HCT116 (cell line): ENCODE measurements around the gene OAT. TPM values are rescaled to one million over a fixed set of nuclear protein-coding genes. Genes with fewer than 3 reads are reported as not detected.

Experiments used
- ATAC-seq: fragments of 200-7000 bp; cut with Tn5 transposase; 2 replicates; pipeline ENCODE4 v1.9.1; 2020; ENCODE audit warnings: mild to moderate bottlenecking, moderate library complexity
- BruUV-seq: library from RNA; stranded (reverse); fragments of 400-500 nt; replicated peaks from 2 replicates; lab custom pipeline; 2021; lab: Mats Ljungman, UMichigan
- CTCF ChIA-PET: fragments of 300-600 bp; sonication (Branson Sonifier 250); formaldehyde crosslinking; loops from one replicate; lab custom pipeline; 2021; ENCODE audit warnings: antibody characterized with exemption; lab: Charles Lee
- POLR2A ChIA-PET: fragments of 300-600, 350-600 bp; sonication (Branson Sonifier 250); formaldehyde crosslinking; loops from one replicate; lab custom pipeline; 2021; ENCODE audit warnings: antibody characterized with exemption; lab: Charles Lee
- RAD21 ChIA-PET, 2 experiments: fragments of 300-600 bp; sonication (Branson Sonifier 250); formaldehyde crosslinking; loops; one replicate each; lab custom pipeline; 2023; ENCODE audit warnings: low total read pairs in 2 of 2; ENCODE audit not compliant: uncharacterized antibody in 2 of 2, unreplicated experiment in 2 of 2, low non-redundant PET in 1 of 2; lab: Charles Lee
- DNase-seq: peaks from one replicate; pipeline ENCODE4 v3.0.0-alpha.2; 2010; ENCODE audit warnings: low read depth, low spot score
- H2AFZ ChIP-seq: fragments of 200-600 bp; shearing (Covaris generic), sonication (generic); 2 replicates; pipeline ENCODE4 v1.6.1; 2017; ENCODE audit warnings: low read depth, mixed run types, mixed read lengths, antibody characterized with exemption, low read length; ENCODE audit not compliant: poor library complexity, severe bottlenecking
- H3K27ac ChIP-seq: 2 replicates; pipeline ENCODE4 v1.5.1; 2012; ENCODE audit warnings: low read depth, low read length
- H3K27me3 ChIP-seq: fragments of 200-600 bp; sonication (generic); 2 replicates; pipeline ENCODE4 v1.6.1; 2016; ENCODE audit warnings: mixed run types, low read length, mixed read lengths; ENCODE audit not compliant: insufficient read depth
- H3K36me3 ChIP-seq, 2 experiments: fragments of 200-500 bp in 1 of 2; fragments of 200-600 bp in 1 of 2; sonication (Bioruptor generic) in 1 of 2; sonication (generic) in 1 of 2; 2 replicates each; pipeline versions ENCODE4 v1.5.1 to v1.6.1; 2014 to 2016; ENCODE audit warnings: low read length in 2 of 2, inconsistent platforms in 1 of 2, mixed read lengths in 1 of 2, mixed run types in 1 of 2; ENCODE audit not compliant: insufficient read depth in 2 of 2, control insufficient read depth in 1 of 2
- H3K4me1 ChIP-seq, 2 experiments: fragments of 200-600 bp in 1 of 2; sonication (generic) in 1 of 2; 2 replicates each; pipeline versions ENCODE4 v1.5.1 to v1.6.1; 2012 to 2017; ENCODE audit warnings: low read length in 2 of 2, inconsistent platforms in 1 of 2, mild to moderate bottlenecking in 1 of 2, mixed read lengths in 1 of 2, mixed run types in 1 of 2, moderate library complexity in 1 of 2; ENCODE audit not compliant: insufficient read depth in 2 of 2, control insufficient read depth in 1 of 2
- H3K4me2 ChIP-seq: fragments of 200-600 bp; sonication (generic); 2 replicates; pipeline ENCODE4 v1.6.1; 2017; ENCODE audit warnings: mixed run types, low read length, mixed read lengths
- H3K4me3 ChIP-seq, 2 experiments: fragments of 200-600 bp in 1 of 2; sonication (generic) in 1 of 2; replicated peaks in 1 of 2; 2 replicates each; pipeline ENCODE4 v1.5.1; 2011 to 2016; ENCODE audit warnings: low read length in 2 of 2, control low read depth in 1 of 2, low read depth in 1 of 2, mild to moderate bottlenecking in 1 of 2, mixed read lengths in 1 of 2, mixed run types in 1 of 2
- H3K79me2 ChIP-seq: fragments of 200-600 bp; sonication (generic); 2 replicates; pipeline ENCODE4 v1.6.1; 2017; ENCODE audit warnings: mild to moderate bottlenecking, mixed run types, low read length, moderate library complexity, mixed read lengths; ENCODE audit not compliant: insufficient read depth
- H3K9ac ChIP-seq: fragments of 200-600 bp; sonication (generic); 2 replicates; pipeline ENCODE4 v1.6.1; 2016; ENCODE audit warnings: low read length, mixed read lengths
- H3K9me2 ChIP-seq: fragments of 200-600 bp; sonication (generic), shearing (Covaris generic); 2 replicates; pipeline ENCODE4 v1.6.1; 2017; ENCODE audit warnings: mixed run types, mild to moderate bottlenecking, moderate library complexity; ENCODE audit not compliant: insufficient read depth
- H3K9me3 ChIP-seq, 2 experiments: fragments of 200-500 bp in 1 of 2; fragments of 200-600 bp in 1 of 2; sonication (Bioruptor generic) in 1 of 2; sonication (generic) in 1 of 2; 2 replicates each; pipeline ENCODE4 v1.6.1; 2014 to 2017; ENCODE audit warnings: low read length in 2 of 2, mixed read lengths in 2 of 2, inconsistent platforms in 1 of 2, low read depth in 1 of 2, mild to moderate bottlenecking in 1 of 2, mixed run types in 1 of 2, moderate library complexity in 1 of 2; ENCODE audit not compliant: control insufficient read depth in 1 of 2, insufficient read depth in 1 of 2
- H4K20me1 ChIP-seq: fragments of 200-600 bp; sonication (generic), shearing (Covaris generic); 2 replicates; pipeline ENCODE4 v1.6.1; 2017; ENCODE audit warnings: mixed run types, mild to moderate bottlenecking, moderate library complexity; ENCODE audit not compliant: insufficient read depth
- CBX3 ChIP-seq: IDR thresholded peaks from 2 replicates; pipeline ENCODE4 v1.6.1; 2012; ENCODE audit warnings: low read depth
- CEBPB ChIP-seq: IDR thresholded peaks from 2 replicates; pipeline ENCODE4 v1.6.1; 2012; ENCODE audit warnings: low read depth
- CTCF ChIP-seq, 3 experiments: fragments of 200-600 bp in 1 of 3; sonication (generic) in 1 of 3; IDR thresholded peaks in 2 of 3; conservative IDR thresholded peaks in 1 of 3; 2 replicates each; pipeline ENCODE4 v1.5.1; 2012 to 2017; ENCODE audit warnings: low read depth in 2 of 3, low read length in 2 of 3, antibody characterized with exemption in 1 of 3, borderline replicate concordance in 1 of 3, control low read depth in 1 of 3, mild to moderate bottlenecking in 1 of 3, mixed read lengths in 1 of 3, mixed run types in 1 of 3, moderate library complexity in 1 of 3; ENCODE audit not compliant: insufficient read depth in 1 of 3
- EGR1 ChIP-seq: IDR thresholded peaks from 2 replicates; pipeline ENCODE4 v1.6.1; 2012; ENCODE audit warnings: low read depth
- JUND ChIP-seq: IDR thresholded peaks from 2 replicates; pipeline ENCODE4 v1.6.1; 2012
- POLR2A ChIP-seq: IDR thresholded peaks from 2 replicates; pipeline ENCODE4 v1.7.0; 2011; ENCODE audit warnings: borderline replicate concordance; ENCODE audit not compliant: insufficient read depth, insufficient read length; ENCODE audit errors: extremely low read depth
- SIN3A ChIP-seq: IDR thresholded peaks from 2 replicates; pipeline ENCODE4 v1.6.1; 2012; ENCODE audit warnings: low read depth
- SP1 ChIP-seq: IDR thresholded peaks from 2 replicates; pipeline ENCODE4 v1.6.1; 2012; ENCODE audit warnings: low read depth
- SRF ChIP-seq: IDR thresholded peaks from 2 replicates; pipeline ENCODE4 v1.6.1; 2012; ENCODE audit warnings: low read depth
- TCF7L2 ChIP-seq: IDR thresholded peaks from 2 replicates; pipeline ENCODE4 v1.7.0; 2011; ENCODE audit warnings: borderline replicate concordance, inconsistent platforms; ENCODE audit not compliant: insufficient read depth, insufficient read length; ENCODE audit errors: extremely low read depth
- YY1 ChIP-seq: IDR thresholded peaks from 2 replicates; pipeline ENCODE4 v1.6.1; 2011; ENCODE audit warnings: low read length, low read depth, moderate library complexity, mild to moderate bottlenecking; ENCODE audit not compliant: insufficient replicate concordance; ENCODE audit errors: extremely low read depth
- ZFX ChIP-seq: fragments of 450-650 bp; IDR thresholded peaks from 2 replicates; pipeline ENCODE4 v1.6.1; 2017
- intact Hi-C: fragments of 100-400 bp; cut with micrococcal nuclease; formaldehyde crosslinking; loops from 2 replicates; pipeline ENCODE4 v1.10.0; 2022
- total RNA-seq: library from RNA; stranded (reverse); gene quantifications from one replicate; pipeline ENCODE4 v1.2.1, GENCODE V29; 2021; ENCODE audit not compliant: unreplicated experiment

OAT gene
- total RNA-seq, 1 experiment from 2014 or later, result 133 TPM

- DNase-seq, result no peak
- Histone ChIP-seq H2AFZ (no peak overlapping the region), H4K20me1 (no peaks in the 10 kb centered on the region), H3K4me1 (peaks cover 12 to 17% of the 10 kb centered on the region in 2 experiments), H3K9ac (no peak overlapping the region), H3K27ac (no peak overlapping the region), H3K79me2 (no peaks in the 10 kb centered on the region), H3K4me3 (no peak overlapping the region), H3K36me3 (no peaks in the 10 kb centered on the region), H3K9me3 (no peaks in the 10 kb centered on the region), H3K9me2 (no peaks in the 10 kb centered on the region), H3K4me2 (no peak overlapping the region), H3K27me3 (no peaks in the 10 kb centered on the region)
- CTCF ChIA-PET, result no interaction called here
- intact Hi-C loops, result no loop called here
- TF ChIP-seq SP1, result 0 out of 2 replicates have a peak, but pooled peaks have one; percentile 31
- TF ChIP-seq JUND, result no peak
- TF ChIP-seq TCF7L2, result no peak
- TF ChIP-seq ZFX, result no peak
- no peak for TF ChIP-seq CBX3
- no peak for TF ChIP-seq EGR1
- no peak for TF ChIP-seq SRF
- no peak for TF ChIP-seq CEBPB
- TF ChIP-seq YY1, result peak; percentile 31
- POLR2A ChIA-PET, result interaction anchor here (0.6 kb wide), 1 partner anchor 44 kb away, joined by 3 read pairs; no protein-coding TSS in a partner anchor
- ATAC-seq, result no peak
- RAD21 ChIA-PET, result no interaction called here
- BruUV-seq, result no TSS peak
Measured at GRCh38 chr10:124374535-124375352, 44.0 kb downstream of the OAT start.

- no peaks in the 10 kb centered on the region for H3K9me3 ChIP-seq
- intact Hi-C loops, result no loop called here
- ChIA-PET CTCF (interaction anchor here (1.5 kb wide), 1 partner anchor 16 kb away, joined by 4 read pairs; no protein-coding TSS in a partner anchor), RAD21 (no interaction called here), POLR2A (no interaction called here)
- H3K4me3 ChIP-seq, result no peak overlapping the region
- BruUV-seq, result no TSS peak
- DNase-seq, result no peak
- no peaks in the 10 kb centered on the region for H3K79me2 ChIP-seq
- H3K9ac ChIP-seq, result no peak overlapping the region
- H3K9me2 ChIP-seq, result no peaks in the 10 kb centered on the region
- no peaks in the 10 kb centered on the region for H3K4me1 ChIP-seq
- H3K27me3 ChIP-seq, result no peaks in the 10 kb centered on the region
- no peaks in the 10 kb centered on the region for H3K36me3 ChIP-seq
- H4K20me1 ChIP-seq, result no peaks in the 10 kb centered on the region
- no peak overlapping the region for H2AFZ ChIP-seq
- ATAC-seq, result no peak
- H3K27ac ChIP-seq, result no peak overlapping the region
- TF ChIP-seq CBX3, result no peak
- TF ChIP-seq CTCF (IDR thresholded peaks at IDR 0.05 in 2 of 3, conservative IDR thresholded peaks at IDR 0.05 in 1 of 3; ENCODE audit: borderline replicate concordance in 1 of 3, insufficient read depth in 1 of 3, low read depth in 2 of 3, low read length in 2 of 3), result no peak
- no peak for TF ChIP-seq POLR2A
- TF ChIP-seq SIN3A, result no peak
- H3K4me2 ChIP-seq, result no peak overlapping the region
Measured at GRCh38 chr10:124372899-124373298, 45.8 kb downstream of the OAT start.
